ENCODE measurements around the gene BEND2. TPM values are rescaled to one million over a fixed set of nuclear protein-coding genes. Genes with fewer than 3 reads are reported as not detected.

Gene BEND2
- polyA plus RNA-seq, 3 donors from 2014 or later, result 0.17 TPM; not detected in 2

Other genes starting within 250 kb of the BEND2 start
- under 1 TPM in 2 of 3 donors, not detected in 1; 0.18 to 0.42 TPM for gene SCML2, start 133.8 kb upstream of the BEND2 start, polyA plus RNA-seq
- 1 to 10 TPM in 2 of 3 donors, not detected in 1; 1.5 to 2.3 TPM for gene CDKL5, start 204.7 kb upstream of the BEND2 start, polyA plus RNA-seq